Prostate gland (tissue), 2 donors: ENCODE measurements around the gene PDE4D.

Experiments used
- CTCF ChIP-seq, 4 experiments: fragments of 200-600 bp in 2 of 4; fragments of 450-650 bp in 2 of 4; sonication (generic) in 2 of 4; IDR thresholded peaks; 1 replicate in 3 of 4; 2 replicates in 1 of 4; pipeline ENCODE4 v1.5.1; 2016 to 2019; ENCODE audit warnings: antibody characterized with exemption in 4 of 4, mild to moderate bottlenecking in 2 of 4, moderate library complexity in 2 of 4
- POLR2A ChIP-seq: fragments of 450-650 bp; IDR thresholded peaks from one replicate; pipeline ENCODE4 v1.6.1; 2016; ENCODE audit warnings: antibody characterized with exemption, mild to moderate bottlenecking
- POLR2AphosphoS5 ChIP-seq: sonication (generic); formaldehyde crosslinking; IDR thresholded peaks from one replicate; pipeline ENCODE4 v1.6.1; 2017; ENCODE audit warnings: antibody characterized with exemption

- no peak for TF ChIP-seq POLR2A
- TF ChIP-seq CTCF (IDR thresholded peaks at IDR 0.05): no peak
- TF ChIP-seq POLR2AphosphoS5: no peak
Observed at GRCh38 chr5:59897075-59897474, 3.5 kb upstream of the PDE4D start.
